SK-N-SH (cell line): ENCODE data around the gene CDKAL1. TPM values are rescaled to one million over a fixed set of nuclear protein-coding genes. Genes with fewer than 3 reads are reported as not detected.
"Not testable (repeated sequence)": the region's sequence is repeated elsewhere in the genome, so short reads cannot be mapped to it uniquely, and the experiment has no call there.

Experiments
- CTCF ChIA-PET: fragments of 300-600, 350-600 bp; formaldehyde crosslinking; extraction: SDS; loops from one replicate; lab custom pipeline; 2021; lab: Yijun Ruan, JAX
- POLR2A ChIA-PET: fragments of 350-600 bp; sonication (Branson Sonifier 250); formaldehyde crosslinking; extraction: SDS; loops from one replicate; lab custom pipeline; 2020; ENCODE audit warnings: antibody characterized with exemption, inconsistent platforms; lab: Yijun Ruan, JAX
- DNase-seq: peaks from one replicate; pipeline ENCODE4 v3.0.0; 2012
- H2AFZ ChIP-seq: fragments of 200-600 bp; sonication (generic); 2 replicates; pipeline ENCODE4 v1.8.1; 2016; ENCODE audit warnings: antibody characterized with exemption, mild to moderate bottlenecking, low read depth
- H3F3A ChIP-seq: fragments of 200-600 bp; sonication (generic); replicated peaks from 2 replicates; pipeline ENCODE3; 2016; ENCODE audit warnings: antibody characterized with exemption, mild to moderate bottlenecking; ENCODE audit not compliant: insufficient read depth
- H3K27ac ChIP-seq, 2 experiments: fragments of 200-500 bp in 1 of 2; fragments of 200-600 bp in 1 of 2; sonication (Bioruptor generic) in 1 of 2; sonication (generic), shearing (Covaris generic) in 1 of 2; 2 replicates each; pipeline versions ENCODE4 v1.5.1 to v1.6.1; 2014 to 2016; ENCODE audit warnings: low read depth in 2 of 2, inconsistent platforms in 1 of 2, low read length in 1 of 2, mild to moderate bottlenecking in 1 of 2, mixed read lengths in 1 of 2
- H3K27me3 ChIP-seq: fragments of 200-600 bp; sonication (generic), shearing (Covaris generic); 2 replicates; pipeline ENCODE4 v1.6.1; 2016; ENCODE audit warnings: mixed run types; ENCODE audit not compliant: insufficient read depth
- H3K36me3 ChIP-seq, 2 experiments: fragments of 200-500 bp in 1 of 2; fragments of 200-600 bp in 1 of 2; sonication (Bioruptor generic) in 1 of 2; sonication (generic) in 1 of 2; replicated peaks in 1 of 2; 2 replicates each; pipeline versions ENCODE3 to v1.5.1; 2014 to 2016; ENCODE audit warnings: low read length in 1 of 2, mild to moderate bottlenecking in 1 of 2; ENCODE audit not compliant: insufficient read depth in 2 of 2, control insufficient read depth in 1 of 2
- H3K4me1 ChIP-seq, 2 experiments: fragments of 200-500 bp in 1 of 2; fragments of 200-600 bp in 1 of 2; sonication (Bioruptor generic) in 1 of 2; sonication (generic), shearing (Covaris generic) in 1 of 2; 2 replicates each; pipeline versions ENCODE4 v1.5.1 to v1.6.1; 2014 to 2016; ENCODE audit warnings: low read depth in 1 of 2, low read length in 1 of 2, mixed run types in 1 of 2; ENCODE audit not compliant: insufficient read depth in 2 of 2, control insufficient read depth in 1 of 2
- H3K4me2 ChIP-seq: fragments of 200-600 bp; sonication (generic), shearing (Covaris generic); 2 replicates; pipeline ENCODE4 v1.6.1; 2017; ENCODE audit warnings: mixed run types
- H3K4me3 ChIP-seq, 2 experiments: fragments of 200-500 bp in 1 of 2; fragments of 200-600 bp in 1 of 2; sonication (Bioruptor generic) in 1 of 2; sonication (generic), shearing (Covaris generic) in 1 of 2; 2 replicates each; pipeline versions ENCODE4 v1.5.1 to v1.8.1; 2014 to 2016; ENCODE audit warnings: low read depth in 2 of 2, inconsistent platforms in 1 of 2, low read length in 1 of 2, mild to moderate bottlenecking in 1 of 2, mixed read lengths in 1 of 2, moderate library complexity in 1 of 2
- H3K79me2 ChIP-seq: fragments of 200-600 bp; sonication (generic); 2 replicates; pipeline ENCODE4 v1.8.1; 2017; ENCODE audit warnings: mild to moderate bottlenecking; ENCODE audit not compliant: insufficient read depth
- H3K9ac ChIP-seq: fragments of 200-600 bp; sonication (generic); 2 replicates; pipeline ENCODE4 v1.6.1; 2017; ENCODE audit warnings: mixed run types
- H3K9me2 ChIP-seq: fragments of 200-600 bp; sonication (generic); 2 replicates; pipeline ENCODE4 v1.6.1; 2017; ENCODE audit warnings: mixed run types
- H3K9me3 ChIP-seq: fragments of 200-600 bp; sonication (generic); 2 replicates; pipeline ENCODE4 v1.6.1; 2017; ENCODE audit warnings: mixed run types, mild to moderate bottlenecking, moderate library complexity
- H4K20me1 ChIP-seq: fragments of 200-600 bp; sonication (generic); 2 replicates; pipeline ENCODE4 v1.6.1; 2017; ENCODE audit warnings: mild to moderate bottlenecking, mixed run types; ENCODE audit not compliant: insufficient read depth
- MXI1 ChIP-seq: IDR thresholded peaks from 2 replicates; pipeline ENCODE4 v1.6.1; 2012; ENCODE audit warnings: mild to moderate bottlenecking, low read depth, low read length, improper control_type of control experiment
- NFIC ChIP-seq: IDR thresholded peaks from 2 replicates; pipeline ENCODE4 v1.4.0; 2012; ENCODE audit warnings: borderline replicate concordance
- WGBS: methylation state at CpG from one replicate; pipeline ENCODE4 v1.1.6; 2017; ENCODE audit warnings: low lambda C conversion rate; 5-methylcytosine and 5-hydroxymethylcytosine counted together
- polyA plus RNA-seq, 3 experiments: library from polyadenylated mRNA; depleted of rRNA; stranded (reverse); fragments of >200 nt; gene quantifications; 2 replicates each; pipeline ENCODE4 v1.2.3, GENCODE V29; 2012
- TF ChIP-seq, protein P1 (sequence below): IDR thresholded peaks from 2 replicates; pipeline ENCODE4 v1.4.0; 2012; ENCODE audit warnings: low read depth, borderline replicate concordance
- TF ChIP-seq, protein P2 (sequence below): IDR thresholded peaks from 2 replicates; pipeline ENCODE4 v1.6.1; 2012; ENCODE audit warnings: mild to moderate bottlenecking, low read depth, low read length, moderate library complexity

The CDKAL1 gene
- polyA plus RNA-seq, 1 of the 3 experiments (the other 2 are of a cell fraction) = 2.6 TPM

DNA sequence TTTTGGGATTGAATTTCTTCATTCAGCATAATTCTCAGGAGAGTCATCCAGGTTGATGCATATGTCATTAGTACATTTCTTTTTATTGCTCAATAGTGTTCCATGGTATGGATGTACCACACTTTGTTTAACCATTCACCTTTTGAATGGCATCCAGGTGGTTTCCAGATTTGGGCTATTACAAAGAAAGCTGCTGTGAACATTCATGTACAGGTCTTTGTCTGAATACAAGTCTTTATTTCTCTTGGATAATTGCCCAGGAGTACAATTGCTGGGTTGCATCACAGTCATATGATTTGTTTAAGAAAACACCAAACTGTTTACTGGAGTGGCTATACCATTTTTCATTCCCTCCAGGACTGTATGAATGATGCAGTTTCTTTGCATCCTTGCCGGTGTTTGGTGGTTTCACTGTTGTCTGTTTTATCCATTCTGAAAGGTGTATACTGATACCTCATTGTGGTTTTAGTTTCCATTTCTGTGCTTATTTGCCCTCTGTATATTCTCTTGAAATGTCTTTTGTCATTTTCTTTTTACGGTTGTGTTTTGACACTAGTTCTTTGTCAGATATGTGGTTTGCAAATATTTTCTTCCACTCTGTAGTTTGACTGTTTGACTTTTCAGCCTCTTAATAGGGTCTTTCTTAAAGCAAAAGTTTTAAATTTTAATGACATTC, 8.8 kb downstream of the CDKAL1 start:
- H3K4me1 ChIP-seq = no peaks in the 10 kb centered on the region; a peak in 1 of 4 replicates
- peak; percentile 20; the same call in 1 of the 2 replicates for TF ChIP-seq NFIC
- TF ChIP-seq MXI1 = no peak
- H3K4me2 ChIP-seq = no peak overlapping the region
- H3K36me3 ChIP-seq = peaks cover 17 to 24% of the 10 kb centered on the region in 2 experiments
- H3K27me3 ChIP-seq = no peaks in the 10 kb centered on the region
- H2AFZ ChIP-seq = no peak overlapping the region
- H3K79me2 ChIP-seq = peaks cover 35% of the 10 kb centered on the region; the same call in 1 of the 2 replicates
- H3K9me2 ChIP-seq = no peaks in the 10 kb centered on the region
- H4K20me1 ChIP-seq = no peaks in the 10 kb centered on the region
- H3K9me3 ChIP-seq = no peaks in the 10 kb centered on the region
- ChIA-PET CTCF (interaction anchor here (1.0 kb wide), 1 partner anchor 15 kb away, joined by 3 read pairs; no protein-coding TSS in a partner anchor), POLR2A (no interaction called here)
- WGBS = 81% methylated on average over 2 of the region's 2 CpGs
- no peak for DNase-seq
- H3F3A ChIP-seq = no peaks in the 10 kb centered on the region
- H3K9ac ChIP-seq = no peak overlapping the region
- H3K27ac ChIP-seq = peak overlapping the region in 1 of 2 experiments; percentile 40; a peak in 1 of 4 replicates
- H3K4me3 ChIP-seq = no peak overlapping the region

DNA sequence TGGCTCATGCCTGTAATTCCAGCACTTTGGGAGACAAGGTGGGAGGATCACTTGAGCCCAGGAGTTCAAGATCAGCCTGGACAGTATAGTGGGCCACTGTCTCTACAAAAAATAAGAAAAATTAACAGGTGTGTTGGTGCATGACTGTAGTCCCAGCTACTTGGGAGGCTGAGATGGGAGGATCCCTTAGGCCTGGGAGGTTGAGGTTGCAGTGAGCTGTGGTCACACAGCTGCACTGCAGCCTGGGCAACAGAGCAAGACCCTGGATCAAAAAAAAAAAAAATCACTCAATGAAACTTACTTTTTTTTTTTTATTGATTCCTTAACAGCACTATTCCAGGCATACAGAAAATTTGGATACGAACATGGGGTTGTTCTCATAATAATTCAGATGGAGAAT, 14.0 kb downstream of the CDKAL1 start:
- Histone ChIP-seq H3K4me2 (no peak overlapping the region), H3F3A (no peaks in the 10 kb centered on the region), H3K4me3 (no peak overlapping the region), H3K27me3 (no peaks in the 10 kb centered on the region), H3K27ac (no peak overlapping the region), H2AFZ (no peak overlapping the region), H4K20me1 (no peaks in the 10 kb centered on the region), H3K79me2 (peaks cover 7% of the 10 kb centered on the region; the same call in 1 of the 2 replicates), H3K9me2 (no peaks in the 10 kb centered on the region), H3K36me3 (peaks cover 14 to 42% of the 10 kb centered on the region in 2 experiments)
- POLR2A ChIA-PET = no interaction called here
- CTCF ChIA-PET = interaction anchor here (1.2 to 1.6 kb wide), 2 partner anchors 9 to 12 kb away, joined by 3 to 4 read pairs; no protein-coding TSS in a partner anchor
- no peak for DNase-seq
- TF ChIP-seq, protein P1, sequence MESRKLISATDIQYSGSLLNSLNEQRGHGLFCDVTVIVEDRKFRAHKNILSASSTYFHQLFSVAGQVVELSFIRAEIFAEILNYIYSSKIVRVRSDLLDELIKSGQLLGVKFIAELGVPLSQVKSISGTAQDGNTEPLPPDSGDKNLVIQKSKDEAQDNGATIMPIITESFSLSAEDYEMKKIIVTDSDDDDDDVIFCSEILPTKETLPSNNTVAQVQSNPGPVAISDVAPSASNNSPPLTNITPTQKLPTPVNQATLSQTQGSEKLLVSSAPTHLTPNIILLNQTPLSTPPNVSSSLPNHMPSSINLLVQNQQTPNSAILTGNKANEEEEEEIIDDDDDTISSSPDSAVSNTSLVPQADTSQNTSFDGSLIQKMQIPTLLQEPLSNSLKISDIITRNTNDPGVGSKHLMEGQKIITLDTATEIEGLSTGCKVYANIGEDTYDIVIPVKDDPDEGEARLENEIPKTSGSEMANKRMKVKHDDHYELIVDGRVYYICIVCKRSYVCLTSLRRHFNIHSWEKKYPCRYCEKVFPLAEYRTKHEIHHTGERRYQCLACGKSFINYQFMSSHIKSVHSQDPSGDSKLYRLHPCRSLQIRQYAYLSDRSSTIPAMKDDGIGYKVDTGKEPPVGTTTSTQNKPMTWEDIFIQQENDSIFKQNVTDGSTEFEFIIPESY = no peak
- TF ChIP-seq, protein P2, sequence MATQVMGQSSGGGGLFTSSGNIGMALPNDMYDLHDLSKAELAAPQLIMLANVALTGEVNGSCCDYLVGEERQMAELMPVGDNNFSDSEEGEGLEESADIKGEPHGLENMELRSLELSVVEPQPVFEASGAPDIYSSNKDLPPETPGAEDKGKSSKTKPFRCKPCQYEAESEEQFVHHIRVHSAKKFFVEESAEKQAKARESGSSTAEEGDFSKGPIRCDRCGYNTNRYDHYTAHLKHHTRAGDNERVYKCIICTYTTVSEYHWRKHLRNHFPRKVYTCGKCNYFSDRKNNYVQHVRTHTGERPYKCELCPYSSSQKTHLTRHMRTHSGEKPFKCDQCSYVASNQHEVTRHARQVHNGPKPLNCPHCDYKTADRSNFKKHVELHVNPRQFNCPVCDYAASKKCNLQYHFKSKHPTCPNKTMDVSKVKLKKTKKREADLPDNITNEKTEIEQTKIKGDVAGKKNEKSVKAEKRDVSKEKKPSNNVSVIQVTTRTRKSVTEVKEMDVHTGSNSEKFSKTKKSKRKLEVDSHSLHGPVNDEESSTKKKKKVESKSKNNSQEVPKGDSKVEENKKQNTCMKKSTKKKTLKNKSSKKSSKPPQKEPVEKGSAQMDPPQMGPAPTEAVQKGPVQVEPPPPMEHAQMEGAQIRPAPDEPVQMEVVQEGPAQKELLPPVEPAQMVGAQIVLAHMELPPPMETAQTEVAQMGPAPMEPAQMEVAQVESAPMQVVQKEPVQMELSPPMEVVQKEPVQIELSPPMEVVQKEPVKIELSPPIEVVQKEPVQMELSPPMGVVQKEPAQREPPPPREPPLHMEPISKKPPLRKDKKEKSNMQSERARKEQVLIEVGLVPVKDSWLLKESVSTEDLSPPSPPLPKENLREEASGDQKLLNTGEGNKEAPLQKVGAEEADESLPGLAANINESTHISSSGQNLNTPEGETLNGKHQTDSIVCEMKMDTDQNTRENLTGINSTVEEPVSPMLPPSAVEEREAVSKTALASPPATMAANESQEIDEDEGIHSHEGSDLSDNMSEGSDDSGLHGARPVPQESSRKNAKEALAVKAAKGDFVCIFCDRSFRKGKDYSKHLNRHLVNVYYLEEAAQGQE = no peak
- TF ChIP-seq, all 33 proteins: peak for 0
- Histone ChIP-seq H3K9me3 (no peaks in the 10 kb centered on the region), H3K4me1 (no peaks in the 10 kb centered on the region), H3K9ac (no peak overlapping the region)
- WGBS = 90% methylated on average over 1 of the region's 1 CpG

DNA sequence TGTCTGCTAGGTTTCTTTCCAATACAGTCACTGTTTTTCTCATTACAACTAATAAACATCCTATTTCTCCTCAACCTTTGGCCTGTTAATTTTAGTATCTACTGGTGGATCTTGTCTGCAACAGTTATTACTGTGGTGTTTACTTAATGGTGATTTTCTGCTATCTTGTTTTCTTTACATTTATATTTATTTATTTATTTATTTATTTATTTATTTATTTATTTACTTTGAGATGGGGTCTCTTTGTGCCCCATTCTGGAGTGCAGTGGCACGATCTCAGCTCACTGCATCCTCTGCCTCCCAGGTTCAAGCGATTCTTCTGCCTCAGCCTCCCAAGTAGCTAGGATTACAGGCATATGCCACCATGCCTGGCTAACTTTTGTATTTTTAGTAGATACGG, 15.1 kb downstream of the CDKAL1 start:
- H2AFZ ChIP-seq, H3K27ac ChIP-seq, H3K9me3 ChIP-seq, H3K9me2 ChIP-seq, H3K4me2 ChIP-seq, H3K79me2 ChIP-seq, H3K4me3 ChIP-seq, DNase-seq, POLR2A ChIA-PET, H4K20me1 ChIP-seq, H3K4me1 ChIP-seq, H3K9ac ChIP-seq, H3K27me3 ChIP-seq, CTCF ChIA-PET, H3F3A ChIP-seq: not testable (repeated sequence)
- 95% methylated on average over 3 of the region's 3 CpGs for WGBS
- peaks cover 14 to 42% of the 10 kb centered on the region in 2 experiments for H3K36me3 ChIP-seq
